DND-41 (cell line): ENCODE measurements around the gene MKRN3.

ENCODE experiments used
- ATAC-seq: fragments of 200-7000 bp; cut with Tn5 transposase; 3 replicates; pipeline ENCODE4 v1.9.1; 2021; ENCODE audit warnings: low read depth; ENCODE audit not compliant: insufficient read depth
- DNase-seq: peaks from one replicate; pipeline ENCODE4 v3.0.0-alpha.2; 2020
- H2AFZ ChIP-seq: 2 replicates; pipeline ENCODE4 v1.6.0; 2012; ENCODE audit warnings: low read depth, low read length
- H3K27ac ChIP-seq: 2 replicates; pipeline ENCODE4 v1.5.1; 2012; ENCODE audit warnings: low read length, inconsistent platforms
- H3K27me3 ChIP-seq: fragments of 200-600 bp; sonication (generic); 2 replicates; pipeline ENCODE4 v1.6.0; 2012; ENCODE audit warnings: low read length, mild to moderate bottlenecking, inconsistent platforms; ENCODE audit not compliant: insufficient read depth, poor library complexity
- H3K36me3 ChIP-seq: 2 replicates; pipeline ENCODE4 v1.5.1; 2012; ENCODE audit warnings: low read length, inconsistent platforms; ENCODE audit not compliant: insufficient read depth
- H3K4me1 ChIP-seq: 2 replicates; pipeline ENCODE4 v1.5.1; 2012; ENCODE audit warnings: mild to moderate bottlenecking, low read length; ENCODE audit not compliant: insufficient read depth
- H3K4me2 ChIP-seq: 2 replicates; pipeline ENCODE4 v1.6.0; 2012; ENCODE audit warnings: mild to moderate bottlenecking, moderate library complexity, low read length, inconsistent platforms; ENCODE audit not compliant: insufficient read depth
- H3K4me3 ChIP-seq, 2 experiments: fragments of 200-600 bp in 1 of 2; shearing (Covaris generic) in 1 of 2; 2 replicates each; pipeline ENCODE4 v1.5.1; 2012 to 2016; ENCODE audit warnings: inconsistent platforms in 2 of 2, low read length in 2 of 2, mild to moderate bottlenecking in 2 of 2, low read depth in 1 of 2, moderate library complexity in 1 of 2
- H3K79me2 ChIP-seq: 2 replicates; pipeline ENCODE4 v1.6.0; 2012; ENCODE audit warnings: low read length, inconsistent platforms; ENCODE audit not compliant: insufficient read depth
- H3K9ac ChIP-seq: 2 replicates; pipeline ENCODE4 v1.6.0; 2012; ENCODE audit warnings: low read depth, mild to moderate bottlenecking, inconsistent platforms, low read length, moderate library complexity
- H3K9me3 ChIP-seq: 2 replicates; pipeline ENCODE4 v1.5.1; 2012; ENCODE audit warnings: low read length, moderate library complexity, mild to moderate bottlenecking, inconsistent platforms; ENCODE audit not compliant: insufficient read depth, severe bottlenecking
- H4K20me1 ChIP-seq: 2 replicates; pipeline ENCODE4 v1.6.0; 2012; ENCODE audit warnings: low read length; ENCODE audit not compliant: insufficient read depth
- EZH2 ChIP-seq: IDR thresholded peaks from 3 replicates; pipeline ENCODE4 v1.6.1; 2012; ENCODE audit warnings: borderline replicate concordance, low read depth, mild to moderate bottlenecking, moderate library complexity, low read length, inconsistent platforms; ENCODE audit not compliant: severe bottlenecking
- TF ChIP-seq, protein P1 (sequence below): IDR thresholded peaks from 2 replicates; pipeline ENCODE4 v1.5.1; 2012; ENCODE audit warnings: borderline replicate concordance, low read length, moderate library complexity, mild to moderate bottlenecking; ENCODE audit not compliant: poor library complexity, severe bottlenecking; ENCODE audit errors: extremely low read depth

The MKRN3 gene

DNA sequence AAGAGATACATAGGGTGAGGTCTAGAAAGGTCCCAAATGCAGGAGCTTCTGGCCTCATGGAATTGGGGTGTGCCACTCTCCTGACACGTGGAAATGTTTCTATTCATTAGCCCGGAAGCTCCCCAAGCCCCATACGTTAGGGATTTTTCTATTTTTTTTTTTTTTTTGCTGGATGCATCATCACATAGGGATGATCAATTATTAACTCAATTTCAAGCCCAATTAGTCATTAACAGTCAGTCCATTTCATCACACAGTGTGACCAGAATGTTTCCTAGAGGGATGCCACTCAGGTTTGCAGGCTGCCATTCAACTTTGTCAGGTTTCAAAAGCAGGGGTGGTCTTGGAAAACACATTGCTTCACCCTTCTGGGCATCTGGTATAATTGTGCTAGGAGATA lies 40.7 kb upstream of the MKRN3 start:
- no peak overlapping the region for H3K9ac ChIP-seq
- no peak overlapping the region for H2AFZ ChIP-seq
- ATAC-seq, result no peak
- H3K4me1 ChIP-seq, result no peaks in the 10 kb centered on the region
- no peak for DNase-seq
- no peak overlapping the region for H3K4me2 ChIP-seq
- no peaks in the 10 kb centered on the region for H4K20me1 ChIP-seq
- H3K79me2 ChIP-seq, result no peaks in the 10 kb centered on the region
- no peaks in the 10 kb centered on the region for H3K36me3 ChIP-seq
- H3K9me3 ChIP-seq, result no peaks in the 10 kb centered on the region
- H3K27me3 ChIP-seq, result no peaks in the 10 kb centered on the region
- TF ChIP-seq, protein P1, sequence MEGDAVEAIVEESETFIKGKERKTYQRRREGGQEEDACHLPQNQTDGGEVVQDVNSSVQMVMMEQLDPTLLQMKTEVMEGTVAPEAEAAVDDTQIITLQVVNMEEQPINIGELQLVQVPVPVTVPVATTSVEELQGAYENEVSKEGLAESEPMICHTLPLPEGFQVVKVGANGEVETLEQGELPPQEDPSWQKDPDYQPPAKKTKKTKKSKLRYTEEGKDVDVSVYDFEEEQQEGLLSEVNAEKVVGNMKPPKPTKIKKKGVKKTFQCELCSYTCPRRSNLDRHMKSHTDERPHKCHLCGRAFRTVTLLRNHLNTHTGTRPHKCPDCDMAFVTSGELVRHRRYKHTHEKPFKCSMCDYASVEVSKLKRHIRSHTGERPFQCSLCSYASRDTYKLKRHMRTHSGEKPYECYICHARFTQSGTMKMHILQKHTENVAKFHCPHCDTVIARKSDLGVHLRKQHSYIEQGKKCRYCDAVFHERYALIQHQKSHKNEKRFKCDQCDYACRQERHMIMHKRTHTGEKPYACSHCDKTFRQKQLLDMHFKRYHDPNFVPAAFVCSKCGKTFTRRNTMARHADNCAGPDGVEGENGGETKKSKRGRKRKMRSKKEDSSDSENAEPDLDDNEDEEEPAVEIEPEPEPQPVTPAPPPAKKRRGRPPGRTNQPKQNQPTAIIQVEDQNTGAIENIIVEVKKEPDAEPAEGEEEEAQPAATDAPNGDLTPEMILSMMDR, result no peak
- no peak for TF ChIP-seq EZH2
- H3K4me3 ChIP-seq, result no peak overlapping the region
- H3K27ac ChIP-seq, result no peak overlapping the region

DNA sequence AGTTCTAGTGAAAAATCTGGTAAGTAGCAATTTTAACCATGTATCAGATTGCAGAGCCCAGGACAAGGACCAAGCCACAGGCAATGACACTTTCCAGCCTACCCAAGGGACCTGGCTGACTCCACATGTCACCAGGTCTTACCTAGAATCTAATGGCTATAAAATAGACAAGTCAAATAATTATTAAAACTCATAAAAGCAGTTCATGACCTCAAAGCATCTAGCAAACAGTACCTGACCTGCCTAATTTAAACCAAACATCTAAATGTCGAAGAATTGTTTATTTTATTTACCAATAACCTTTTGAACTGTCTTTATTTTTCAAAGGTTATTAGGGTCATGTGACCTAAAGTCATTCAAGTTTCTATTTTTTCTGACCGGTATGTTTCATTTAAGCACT lies 35.6 kb upstream of the MKRN3 start:
- no peaks in the 10 kb centered on the region for H3K4me1 ChIP-seq
- DNase-seq (no peak), ATAC-seq (no peak)
- no peaks in the 10 kb centered on the region for H3K9me3 ChIP-seq
- H3K4me2 ChIP-seq, result no peak overlapping the region
- H3K27ac ChIP-seq, result no peak overlapping the region
- H2AFZ ChIP-seq, result no peak overlapping the region
- H3K4me3 ChIP-seq, result no peak overlapping the region
- H3K9ac ChIP-seq, result no peak overlapping the region
- H3K36me3 ChIP-seq, result no peaks in the 10 kb centered on the region
- no peaks in the 10 kb centered on the region for H3K79me2 ChIP-seq
- no peaks in the 10 kb centered on the region for H3K27me3 ChIP-seq
- TF ChIP-seq EZH2, result no peak
- TF ChIP-seq, protein P1, result no peak
- H4K20me1 ChIP-seq, result no peaks in the 10 kb centered on the region

DNA sequence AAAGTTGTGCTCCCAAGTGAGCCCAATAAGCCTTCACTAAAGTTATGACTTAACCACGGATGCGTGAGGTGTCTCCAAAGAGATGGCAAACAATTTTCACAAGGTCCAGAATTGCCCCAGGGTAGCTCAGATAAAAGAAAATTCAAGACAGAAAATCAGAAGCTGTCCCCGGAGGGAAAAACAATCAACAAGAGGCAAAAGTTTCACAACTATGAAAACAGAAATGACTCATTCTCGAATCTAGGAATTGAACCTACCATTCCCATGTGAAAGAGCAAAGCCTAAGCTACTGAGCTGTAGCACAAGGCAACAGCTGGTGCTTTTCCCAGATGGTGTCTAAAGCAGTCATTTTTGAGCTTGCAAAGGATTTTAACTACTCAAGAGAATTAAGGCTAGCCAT lies 33.5 kb upstream of the MKRN3 start:
- Histone ChIP-seq H3K79me2 (no peaks in the 10 kb centered on the region), H2AFZ (no peak overlapping the region), H3K4me3 (no peak overlapping the region), H3K4me2 (no peak overlapping the region), H3K27ac (no peak overlapping the region), H3K9ac (no peak overlapping the region), H4K20me1 (no peaks in the 10 kb centered on the region), H3K36me3 (no peaks in the 10 kb centered on the region), H3K9me3 (no peaks in the 10 kb centered on the region), H3K4me1 (no peaks in the 10 kb centered on the region), H3K27me3 (no peaks in the 10 kb centered on the region)
- TF ChIP-seq EZH2, result no peak
- TF ChIP-seq, protein P1, result no peak
- DNase-seq, result no peak
- no peak for ATAC-seq

DNA sequence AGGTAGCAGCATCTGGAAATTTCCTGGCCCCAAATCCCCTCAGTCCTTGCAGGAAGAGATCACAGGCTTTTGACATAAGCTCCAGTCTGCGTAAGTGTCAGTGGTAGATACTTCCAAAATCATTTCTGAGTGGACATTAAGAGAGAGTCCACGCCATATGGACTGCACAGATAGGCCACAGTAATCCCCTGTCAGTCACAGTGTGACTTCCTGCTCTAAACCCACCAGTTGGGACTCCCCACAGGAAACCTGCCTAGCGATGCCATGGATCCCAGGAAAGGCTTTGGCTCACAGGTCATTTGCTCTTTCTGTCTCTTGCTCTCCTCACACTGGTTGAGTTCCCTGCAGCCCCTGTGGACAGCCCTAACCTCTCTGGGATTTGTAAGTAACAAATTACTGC lies 28.8 kb upstream of the MKRN3 start:
- Histone ChIP-seq H3K27me3 (no peaks in the 10 kb centered on the region), H4K20me1 (no peaks in the 10 kb centered on the region), H3K79me2 (no peaks in the 10 kb centered on the region), H3K27ac (no peak overlapping the region), H3K36me3 (no peaks in the 10 kb centered on the region), H3K4me3 (no peak overlapping the region), H3K4me2 (no peak overlapping the region), H2AFZ (no peak overlapping the region), H3K9me3 (no peaks in the 10 kb centered on the region), H3K4me1 (no peaks in the 10 kb centered on the region), H3K9ac (no peak overlapping the region)
- DNase-seq (no peak), ATAC-seq (no peak)
- TF ChIP-seq, protein P1, result no peak
- no peak for TF ChIP-seq EZH2
